HEK293 (cell line): ENCODE measurements around the gene NEXN.

ENCODE experiments used
- AEBP2 ChIP-seq: fragments of 450-650 bp; formaldehyde crosslinking; IDR thresholded peaks from 2 replicates; pipeline ENCODE4 v1.5.1; 2016; ENCODE audit warnings: missing biosample characterization, missing genetic modification characterization, borderline replicate concordance
- KLF1 ChIP-seq: fragments of 450-650 bp; formaldehyde crosslinking; IDR thresholded peaks from 2 replicates; pipeline ENCODE4 v1.5.1; 2016; ENCODE audit warnings: missing biosample characterization, missing genetic modification characterization
- KLF10 ChIP-seq: fragments of 450-650 bp; IDR thresholded peaks from 2 replicates; pipeline ENCODE4 v1.5.1; 2018; ENCODE audit warnings: missing biosample characterization, mild to moderate bottlenecking, missing genetic modification characterization
- PBX3 ChIP-seq: sonication (generic); formaldehyde crosslinking; IDR thresholded peaks from 2 replicates; pipeline ENCODE4 v1.8.1; 2022; ENCODE audit warnings: mild to moderate bottlenecking, moderate library complexity, missing genetic modification reagents
- PRDM6 ChIP-seq: fragments of 450-650 bp; formaldehyde crosslinking; IDR thresholded peaks from 2 replicates; pipeline ENCODE4 v1.5.1; 2017; ENCODE audit warnings: missing biosample characterization, missing genetic modification characterization
- SETDB1 ChIP-seq: IDR thresholded peaks from one replicate; pipeline ENCODE4 v1.6.1; 2017; ENCODE audit warnings: mild to moderate bottlenecking, low read length, moderate library complexity, mixed read lengths; ENCODE audit not compliant: insufficient read length
- ZBTB11 ChIP-seq: fragments of 450-650 bp; formaldehyde crosslinking; conservative IDR thresholded peaks from 2 replicates; pipeline ENCODE4 v1.5.1; 2016; ENCODE audit warnings: low read depth, missing biosample characterization, missing genetic modification characterization
- ZBTB6 ChIP-seq: fragments of 450-650 bp; formaldehyde crosslinking; IDR thresholded peaks from 2 replicates; pipeline ENCODE4 v1.5.1; 2017; ENCODE audit warnings: missing biosample characterization, missing genetic modification characterization
- ZEB2 ChIP-seq: fragments of 450-650 bp; formaldehyde crosslinking; IDR thresholded peaks from 2 replicates; pipeline ENCODE4 v1.5.1; 2016; ENCODE audit warnings: missing biosample characterization, missing genetic modification characterization
- ZFP69B ChIP-seq: fragments of 450-650 bp; formaldehyde crosslinking; IDR thresholded peaks from 2 replicates; pipeline ENCODE4 v1.5.1; 2016; ENCODE audit warnings: missing biosample characterization, missing genetic modification characterization
- ZNF174 ChIP-seq: fragments of 450-650 bp; formaldehyde crosslinking; IDR thresholded peaks from 2 replicates; pipeline ENCODE4 v1.5.0; 2017; ENCODE audit warnings: missing biosample characterization, mild to moderate bottlenecking, missing genetic modification characterization
- ZNF202 ChIP-seq: fragments of 450-650 bp; formaldehyde crosslinking; IDR thresholded peaks from 2 replicates; pipeline ENCODE4 v1.5.1; 2016; ENCODE audit warnings: missing biosample characterization, missing genetic modification characterization, borderline replicate concordance
- ZNF223 ChIP-seq: fragments of 450-650 bp; formaldehyde crosslinking; IDR thresholded peaks from 2 replicates; pipeline ENCODE4 v1.5.1; 2016; ENCODE audit warnings: missing biosample characterization, missing genetic modification characterization
- ZNF248 ChIP-seq: fragments of 450-650 bp; formaldehyde crosslinking; IDR thresholded peaks from 2 replicates; pipeline ENCODE4 v1.5.1; 2017; ENCODE audit warnings: missing biosample characterization, missing genetic modification characterization
- ZNF266 ChIP-seq: fragments of 450-650 bp; formaldehyde crosslinking; IDR thresholded peaks from 2 replicates; pipeline ENCODE4 v1.5.1; 2016; ENCODE audit warnings: missing biosample characterization, missing genetic modification characterization, low read depth
- ZNF274 ChIP-seq, 2 experiments: fragments of 200-500 bp in 1 of 2; fragments of 450-650 bp in 1 of 2; sonication (Bioruptor generic) in 1 of 2; formaldehyde crosslinking in 1 of 2; IDR thresholded peaks; 2 replicates each; pipeline versions ENCODE4 v1.5.1 to v1.6.1; 2014 to 2016; ENCODE audit warnings: borderline replicate concordance in 1 of 2, inconsistent platforms in 1 of 2, low read length in 1 of 2, missing biosample characterization in 1 of 2, missing genetic modification characterization in 1 of 2
- ZNF280C ChIP-seq: fragments of 450-650 bp; formaldehyde crosslinking; IDR thresholded peaks from 2 replicates; pipeline ENCODE4 v1.5.1; 2016; ENCODE audit warnings: missing biosample characterization, missing genetic modification characterization
- ZNF341 ChIP-seq: fragments of 450-650 bp; formaldehyde crosslinking; IDR thresholded peaks from 2 replicates; pipeline ENCODE4; 2016; ENCODE audit warnings: low read depth, missing biosample characterization, missing genetic modification characterization
- ZNF394 ChIP-seq: fragments of 450-650 bp; formaldehyde crosslinking; IDR thresholded peaks from 2 replicates; pipeline ENCODE4 v1.5.1; 2016; ENCODE audit warnings: missing biosample characterization, missing genetic modification characterization, mild to moderate bottlenecking, moderate library complexity, borderline replicate concordance
- ZNF48 ChIP-seq: fragments of 450-650 bp; formaldehyde crosslinking; IDR thresholded peaks from 2 replicates; pipeline ENCODE4 v1.5.1; 2016; ENCODE audit warnings: missing biosample characterization, missing genetic modification characterization
- ZNF501 ChIP-seq: fragments of 450-650 bp; formaldehyde crosslinking; IDR thresholded peaks from 2 replicates; pipeline ENCODE4 v1.5.1; 2016; ENCODE audit warnings: missing biosample characterization, missing genetic modification characterization
- ZNF585B ChIP-seq: fragments of 450-650 bp; formaldehyde crosslinking; IDR thresholded peaks from 2 replicates; pipeline ENCODE4 v1.5.1; 2016; ENCODE audit warnings: missing biosample characterization, missing genetic modification characterization
- ZNF658 ChIP-seq: fragments of 450-650 bp; formaldehyde crosslinking; IDR thresholded peaks from 2 replicates; pipeline ENCODE4; 2016; ENCODE audit warnings: missing biosample characterization, missing genetic modification characterization
- ZNF660 ChIP-seq: fragments of 450-650 bp; IDR thresholded peaks from 2 replicates; pipeline ENCODE4 v1.5.1; 2018; ENCODE audit warnings: missing biosample characterization, mild to moderate bottlenecking, missing genetic modification characterization
- ZNF837 ChIP-seq: fragments of 450-650 bp; formaldehyde crosslinking; IDR thresholded peaks from 2 replicates; pipeline ENCODE4 v1.5.1; 2016; ENCODE audit warnings: missing biosample characterization, missing genetic modification characterization

Gene NEXN

GRCh38 chr1:77978293-77978968 is 90.0 kb downstream of the NEXN start (continued):
- TF ChIP-seq ZNF280C = no peak
- peak; percentile 5; the same call in 1 of the 2 replicates for TF ChIP-seq ZNF660 (tag by site-specific recombination)
- no peak for TF ChIP-seq ZEB2 (tag by site-specific recombination)
- TF ChIP-seq SETDB1 = no peak
- no peak for TF ChIP-seq ZNF658 (tag by site-specific recombination)
- TF ChIP-seq ZNF501 (tag by site-specific recombination) = 0 out of 2 replicates have a peak, but pooled peaks have one; percentile 5
- no peak for TF ChIP-seq ZNF266 (tag by site-specific recombination)
- TF ChIP-seq PRDM6 (tag by site-specific recombination) = no peak
- TF ChIP-seq ZBTB6 (tag by site-specific recombination) = no peak
- no peak for TF ChIP-seq AEBP2 (tag by site-specific recombination)
- TF ChIP-seq ZNF174 (tag by site-specific recombination) = no peak
- TF ChIP-seq ZNF341 (tag by site-specific recombination) = peak; percentile 85
- TF ChIP-seq KLF10 (tag by site-specific recombination) = 0 out of 2 replicates have a peak, but pooled peaks have one; percentile 18
- TF ChIP-seq ZNF837 (tag by site-specific recombination) = no peak
- TF ChIP-seq ZNF248 (tag by site-specific recombination) = no peak
- TF ChIP-seq ZNF585B (tag by site-specific recombination) = no peak
- TF ChIP-seq ZFP69B (tag by site-specific recombination) = no peak
- no peak for TF ChIP-seq ZNF202
- TF ChIP-seq KLF1 = no peak
- TF ChIP-seq ZBTB11 (tag by site-specific recombination) = no peak
- no peak; the same call in 1 of the 2 replicates for TF ChIP-seq ZNF394
- TF ChIP-seq ZNF223 (tag by site-specific recombination) = no peak
- TF ChIP-seq ZNF274 (IDR thresholded peaks at IDR 0.05; ENCODE audit: low read length) = no peak
- no peak for TF ChIP-seq ZNF274 (tag by site-specific recombination; IDR thresholded peaks at IDR 0.05; ENCODE audit: borderline replicate concordance)
- no peak for TF ChIP-seq PBX3 (CRISPR knock-in tag)
- no peak for TF ChIP-seq ZNF48 (tag by site-specific recombination)
